Retinal pigment epithelial cell (primary cell): ENCODE data around the gene EHF.

Experiments
- DNase-seq: peaks from one replicate; pipeline ENCODE4 v3.0.0-alpha.2; 2010; ENCODE audit warnings: low read depth
- H3K4me3 ChIP-seq: 2 replicates; pipeline ENCODE4 v1.5.1; 2011; ENCODE audit warnings: mild to moderate bottlenecking, low read length, control low read depth, moderate library complexity
- TF ChIP-seq, protein P1 (sequence below): conservative IDR thresholded peaks from 2 replicates; pipeline ENCODE4 v1.5.1; 2011; ENCODE audit warnings: low read depth, low read length, control low read depth, inconsistent platforms

The EHF gene

GRCh38 chr11:34638897-34639296 is 18.0 kb downstream of the EHF start:
- H3K4me3 ChIP-seq: no peak overlapping the region
- DNase-seq: no peak
- TF ChIP-seq, protein P1, sequence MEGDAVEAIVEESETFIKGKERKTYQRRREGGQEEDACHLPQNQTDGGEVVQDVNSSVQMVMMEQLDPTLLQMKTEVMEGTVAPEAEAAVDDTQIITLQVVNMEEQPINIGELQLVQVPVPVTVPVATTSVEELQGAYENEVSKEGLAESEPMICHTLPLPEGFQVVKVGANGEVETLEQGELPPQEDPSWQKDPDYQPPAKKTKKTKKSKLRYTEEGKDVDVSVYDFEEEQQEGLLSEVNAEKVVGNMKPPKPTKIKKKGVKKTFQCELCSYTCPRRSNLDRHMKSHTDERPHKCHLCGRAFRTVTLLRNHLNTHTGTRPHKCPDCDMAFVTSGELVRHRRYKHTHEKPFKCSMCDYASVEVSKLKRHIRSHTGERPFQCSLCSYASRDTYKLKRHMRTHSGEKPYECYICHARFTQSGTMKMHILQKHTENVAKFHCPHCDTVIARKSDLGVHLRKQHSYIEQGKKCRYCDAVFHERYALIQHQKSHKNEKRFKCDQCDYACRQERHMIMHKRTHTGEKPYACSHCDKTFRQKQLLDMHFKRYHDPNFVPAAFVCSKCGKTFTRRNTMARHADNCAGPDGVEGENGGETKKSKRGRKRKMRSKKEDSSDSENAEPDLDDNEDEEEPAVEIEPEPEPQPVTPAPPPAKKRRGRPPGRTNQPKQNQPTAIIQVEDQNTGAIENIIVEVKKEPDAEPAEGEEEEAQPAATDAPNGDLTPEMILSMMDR: no peak

GRCh38 chr11:34639545-34639944 is 18.7 kb downstream of the EHF start:
- TF ChIP-seq, protein P1: no peak
- DNase-seq: no peak
- H3K4me3 ChIP-seq: no peak overlapping the region

GRCh38 chr11:34640050-34640923 is 19.4 kb downstream of the EHF start:
- TF ChIP-seq, protein P1: no peak
- H3K4me3 ChIP-seq: no peak overlapping the region
- DNase-seq: no peak

DNA sequence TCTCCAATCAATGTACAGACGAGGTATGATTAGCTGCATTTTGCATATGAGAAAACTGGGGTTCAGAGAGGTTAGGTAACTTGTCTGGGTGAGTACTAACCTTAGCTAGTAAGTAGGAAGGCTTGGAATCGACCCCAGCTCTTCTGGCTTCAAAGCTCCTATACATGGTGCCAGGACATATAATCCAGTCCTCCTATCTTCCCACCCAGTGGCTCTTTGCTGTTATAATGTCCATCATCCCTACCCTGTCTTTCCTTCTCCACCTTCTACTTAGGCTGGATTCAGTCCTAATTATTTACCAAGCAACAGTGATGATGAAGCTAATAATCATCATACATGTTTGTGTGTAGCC is 20.0 kb downstream of the EHF start:
- no peak for DNase-seq
- TF ChIP-seq, protein P1: no peak
- no peak overlapping the region for H3K4me3 ChIP-seq

GRCh38 chr11:34641456-34641855 is 20.6 kb downstream of the EHF start:
- H3K4me3 ChIP-seq: no peak overlapping the region
- TF ChIP-seq, protein P1: no peak
- no peak for DNase-seq

DNA sequence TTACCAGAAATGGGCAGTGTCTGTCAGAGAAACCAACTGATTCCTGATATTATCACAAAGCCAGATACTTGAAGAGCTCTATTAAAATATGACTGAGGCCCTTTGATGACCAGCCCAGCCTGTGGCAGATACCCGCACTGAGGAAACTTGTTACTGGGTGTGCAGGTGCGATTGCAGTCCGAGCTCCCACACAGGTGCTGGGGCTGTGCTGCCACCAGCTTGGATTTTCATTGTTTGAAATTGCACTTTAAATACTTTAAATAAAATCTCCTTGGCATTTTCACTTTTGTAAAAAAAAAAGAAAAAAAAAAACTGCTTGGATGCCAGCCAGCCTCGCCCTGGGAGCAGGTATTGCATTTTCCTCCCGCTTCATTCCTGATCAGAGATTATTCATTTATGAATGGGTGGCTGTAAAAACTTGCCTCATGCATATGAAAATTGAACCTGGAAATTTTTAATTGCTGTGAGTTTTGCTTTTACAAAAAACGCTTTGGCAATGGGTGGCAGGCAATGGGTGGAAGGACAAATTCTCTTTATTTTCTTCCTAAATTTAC is 21.2 kb downstream of the EHF start:
- no peak overlapping the region for H3K4me3 ChIP-seq
- TF ChIP-seq, protein P1: no peak
- DNase-seq: no peak

DNA sequence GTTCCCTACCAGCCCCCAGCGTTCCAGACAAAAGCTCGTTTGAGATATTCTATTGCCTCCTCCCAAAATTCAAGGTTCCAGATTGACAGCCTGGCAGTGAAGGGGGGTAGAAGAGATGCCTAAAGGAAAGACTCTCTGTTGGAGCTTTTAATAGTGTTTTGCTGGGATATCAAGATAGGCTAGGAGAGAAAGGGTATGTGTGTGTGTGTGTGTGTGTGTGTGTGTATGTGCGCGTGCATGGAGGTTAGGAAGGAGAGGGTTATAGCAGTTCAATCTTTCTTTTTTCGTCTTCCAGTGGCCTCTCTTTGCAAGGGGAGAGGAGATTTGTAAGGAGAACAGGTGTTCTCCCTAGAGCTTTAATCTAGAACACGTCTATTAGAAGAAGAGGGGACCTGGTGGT is 22.0 kb downstream of the EHF start:
- TF ChIP-seq, protein P1: no peak

More for the DNA sequence above, 22.0 kb downstream of the EHF start:
- DNase-seq: no peak
- H3K4me3 ChIP-seq: no peak overlapping the region
